Keratinocyte (primary cell): ENCODE results near the gene NT5DC1. TPM values are rescaled to one million over a fixed set of nuclear protein-coding genes. Genes with fewer than 3 reads are reported as not detected.

Experiments used
- DNase-seq: peaks from one replicate; pipeline ENCODE4 v3.0.0-alpha.2; 2011; ENCODE audit warnings: low read depth, missing footprints, low spot score
- FAIRE-seq: peaks from 2 replicates; lab custom pipeline; 2011; peaks lifted over from hg19 to GRCh38; lab: Jason Lieb, UNC
- H2AFZ ChIP-seq: 2 replicates; pipeline ENCODE4 v1.6.0; 2012; ENCODE audit warnings: low read length, control low read depth, inconsistent platforms; ENCODE audit not compliant: control insufficient read depth
- H3K27ac ChIP-seq: 2 replicates; pipeline ENCODE4 v1.5.1; 2011; ENCODE audit warnings: low read length; ENCODE audit not compliant: control insufficient read depth, insufficient read depth
- H3K27me3 ChIP-seq: 3 replicates; pipeline ENCODE4 v1.6.0; 2011; ENCODE audit warnings: low read length; ENCODE audit not compliant: control insufficient read depth, insufficient read depth; ENCODE audit errors: extremely low read depth
- H3K36me3 ChIP-seq, 2 experiments: 2 replicates in 1 of 2; 3 replicates in 1 of 2; pipeline ENCODE4 v1.5.1; 2011; ENCODE audit warnings: low read length in 2 of 2, mild to moderate bottlenecking in 1 of 2; ENCODE audit not compliant: control insufficient read depth in 2 of 2, insufficient read depth in 2 of 2; ENCODE audit errors: extremely low read depth in 1 of 2
- H3K4me1 ChIP-seq: 3 replicates; pipeline ENCODE4 v1.5.1; 2011; ENCODE audit warnings: low read length; ENCODE audit not compliant: control insufficient read depth, insufficient read depth; ENCODE audit errors: extremely low read depth
- H3K4me2 ChIP-seq: 3 replicates; pipeline ENCODE4 v1.6.0; 2011; ENCODE audit warnings: low read depth, low read length; ENCODE audit not compliant: control insufficient read depth, insufficient read depth; ENCODE audit errors: extremely low read depth
- H3K4me3 ChIP-seq, 3 experiments: fragments of 200-600 bp in 1 of 3; sonication (generic) in 1 of 3; 2 replicates in 2 of 3; 3 replicates in 1 of 3; pipeline ENCODE4 v1.5.1; 2011 to 2016; ENCODE audit warnings: low read length in 3 of 3, mild to moderate bottlenecking in 3 of 3, control low read depth in 2 of 3, inconsistent platforms in 1 of 3, low read depth in 1 of 3, mixed read lengths in 1 of 3, mixed run types in 1 of 3, moderate library complexity in 1 of 3; ENCODE audit not compliant: control insufficient read depth in 2 of 3, insufficient read depth in 2 of 3; ENCODE audit errors: extremely low read depth in 1 of 3
- H3K79me2 ChIP-seq: 2 replicates; pipeline ENCODE4 v1.6.0; 2012; ENCODE audit warnings: low read length; ENCODE audit not compliant: control insufficient read depth, insufficient read depth
- H3K9ac ChIP-seq: 3 replicates; pipeline ENCODE4 v1.6.0; 2011; ENCODE audit warnings: low read length; ENCODE audit not compliant: control insufficient read depth, insufficient read depth; ENCODE audit errors: extremely low read depth
- H3K9me1 ChIP-seq: 3 replicates; pipeline ENCODE4 v1.6.0; 2011; ENCODE audit warnings: low read length; ENCODE audit not compliant: control insufficient read depth, insufficient read depth; ENCODE audit errors: extremely low read depth
- H3K9me3 ChIP-seq: 2 replicates; pipeline ENCODE4 v1.5.1; 2012; ENCODE audit warnings: low read depth, low read length; ENCODE audit not compliant: control insufficient read depth
- H4K20me1 ChIP-seq: 3 replicates; pipeline ENCODE4 v1.6.0; 2011; ENCODE audit warnings: low read length; ENCODE audit not compliant: control insufficient read depth, insufficient read depth; ENCODE audit errors: extremely low read depth
- CTCF ChIP-seq, 3 experiments: IDR thresholded peaks in 1 of 3; conservative IDR thresholded peaks in 1 of 3; optimal IDR thresholded peaks in 1 of 3; 2 replicates in 2 of 3; 3 replicates in 1 of 3; pipeline versions ENCODE3 to v1.5.1; 2011; ENCODE audit warnings: low read length in 3 of 3, mild to moderate bottlenecking in 3 of 3, moderate library complexity in 2 of 3, control low read depth in 1 of 3, inconsistent platforms in 1 of 3; ENCODE audit not compliant: insufficient read depth in 2 of 3; ENCODE audit errors: extremely low read depth in 1 of 3
- EZH2 ChIP-seq: IDR thresholded peaks from one replicate; pipeline ENCODE4 v1.6.1; 2012; ENCODE audit warnings: inconsistent platforms, mild to moderate bottlenecking, low read length, moderate library complexity
- dilution Hi-C: fragments of 300-500 bp; cut with MboI; formaldehyde crosslinking; loops from one replicate; pipeline ENCODE4 v1.7.0; 2020; ENCODE audit warnings: low sequenced_read_pairs; ENCODE audit not compliant: extremely low pct_ligation_motif_present
- polyA plus RNA-seq, 5 experiments: library from polyadenylated mRNA; depleted of rRNA in 3 of 5; stranded (reverse) in 3 of 5; stranded (forward) in 1 of 5; unstranded in 1 of 5; fragments of >200 nt; gene quantifications; 1 replicate in 1 of 5; 2 replicates in 3 of 5; 3 replicates in 1 of 5; pipeline versions ENCODE4 v1.2.1 to v1.2.3, GENCODE V29; 2011 to 2012; ENCODE audit warnings: missing spikeins in 2 of 5, low read depth in 1 of 5, low replicate concordance in 1 of 5

The NT5DC1 gene
- polyA plus RNA-seq, 1 donor (not counting 4 experiments of a cell fraction or from before 2014, with no cell fraction given) = 31.2 TPM

GRCh38 chr6:116175344-116175743 is 74.7 kb downstream of the NT5DC1 start:
- Histone ChIP-seq H3K4me2 (no peak overlapping the region), H3K9me1 (peaks cover 2% of the 10 kb centered on the region), H3K79me2 (no peaks in the 10 kb centered on the region), H3K4me3 (no peak overlapping the region), H2AFZ (no peak overlapping the region), H3K36me3 (no peaks in the 10 kb centered on the region), H3K4me1 (no peaks in the 10 kb centered on the region), H3K27ac (no peak overlapping the region), H3K9me3 (peaks cover 1% of the 10 kb centered on the region), H3K27me3 (no peaks in the 10 kb centered on the region), H3K9ac (no peak overlapping the region), H4K20me1 (no peaks in the 10 kb centered on the region)
- TF ChIP-seq EZH2 (no peak), CTCF (optimal IDR thresholded peaks at IDR 0.05 in 1 of 3, IDR thresholded peaks at IDR 0.05 in 1 of 3, conservative IDR thresholded peaks at IDR 0.05 in 1 of 3; ENCODE audit: extremely low read depth in 1 of 3, insufficient read depth in 2 of 3, low read length in 3 of 3) (no peak)
- DNase-seq = no peak
- dilution Hi-C loops = no loop called here
- no peak for FAIRE-seq

- Histone ChIP-seq H3K9ac (no peak overlapping the region), H3K79me2 (no peaks in the 10 kb centered on the region), H2AFZ (no peak overlapping the region), H4K20me1 (no peaks in the 10 kb centered on the region), H3K36me3 (no peaks in the 10 kb centered on the region), H3K27ac (no peak overlapping the region), H3K9me3 (peaks cover 1% of the 10 kb centered on the region), H3K27me3 (no peaks in the 10 kb centered on the region), H3K4me2 (no peak overlapping the region), H3K9me1 (no peaks in the 10 kb centered on the region), H3K4me3 (no peak overlapping the region), H3K4me1 (no peaks in the 10 kb centered on the region)
- TF ChIP-seq EZH2 = no peak
- no peak for TF ChIP-seq CTCF (optimal IDR thresholded peaks at IDR 0.05 in 1 of 3, IDR thresholded peaks at IDR 0.05 in 1 of 3, conservative IDR thresholded peaks at IDR 0.05 in 1 of 3; ENCODE audit: extremely low read depth in 1 of 3, insufficient read depth in 2 of 3, low read length in 3 of 3)
- dilution Hi-C loops = no loop called here
- DNase-seq (no peak), FAIRE-seq (no peak)
These were observed 75.9 kb downstream of the NT5DC1 start for GRCh38 chr6:116176596-116176995.
